CD8-positive, alpha-beta memory T cell (primary cell): ENCODE data around the gene CERKL. TPM values are rescaled to one million over a fixed set of nuclear protein-coding genes. Genes with fewer than 3 reads are reported as not detected.
A peak's percentile ranks its signal among the peaks of the same experiment; 100 is the strongest.

ENCODE experiments used
- CTCF ChIA-PET: fragments of 350-600 bp; sonication (Branson Sonifier 250); formaldehyde crosslinking; loops from one replicate; lab custom pipeline; 2021; ENCODE audit warnings: antibody characterized with exemption; lab: Charles Lee
- POLR2A ChIA-PET: fragments of 350-600 bp; sonication (Branson Sonifier 250); formaldehyde crosslinking; loops from one replicate; lab custom pipeline; 2021; ENCODE audit warnings: antibody characterized with exemption; lab: Charles Lee
- DNase-seq, 5 donors: peaks; one replicate each; pipeline versions ENCODE4 v3.0.0 to v3.0.0-alpha.2; 2020 to 2022; ENCODE audit warnings: mixed read lengths in 1 of 5
- H3K27ac ChIP-seq: one replicate; pipeline ENCODE4 v1.7.0; 2013; ENCODE audit warnings: low read depth, mild to moderate bottlenecking, low read length, moderate library complexity
- H3K27me3 ChIP-seq: 2 replicates; pipeline ENCODE4 v1.7.0; 2013; ENCODE audit warnings: low read length, mild to moderate bottlenecking; ENCODE audit not compliant: insufficient read depth, poor library complexity, severe bottlenecking
- H3K36me3 ChIP-seq: 2 replicates; pipeline ENCODE4 v1.7.0; 2013; ENCODE audit warnings: mild to moderate bottlenecking, low read length, moderate library complexity; ENCODE audit not compliant: insufficient read depth
- H3K4me1 ChIP-seq: 2 replicates; pipeline ENCODE4 v1.7.0; 2013; ENCODE audit warnings: mild to moderate bottlenecking, low read length, moderate library complexity; ENCODE audit not compliant: insufficient read depth
- H3K4me3 ChIP-seq: 2 replicates; pipeline ENCODE4 v1.7.0; 2013; ENCODE audit warnings: mild to moderate bottlenecking, low read length
- H3K9me3 ChIP-seq: 2 replicates; pipeline ENCODE4 v1.7.0; 2013; ENCODE audit warnings: mild to moderate bottlenecking, low read length
- H3K27ac Mint-ChIP-seq, 8 donors: one replicate each; pipeline ENCODE4 v1.8.0; 2020 to 2021; ENCODE audit warnings: mixed read lengths in 8 of 8, mild to moderate bottlenecking in 6 of 8, inconsistent platforms in 3 of 8, moderate library complexity in 3 of 8
- H3K27me3 Mint-ChIP-seq, 2 donors: one replicate each; pipeline ENCODE4 v1.8.0; 2020 to 2021; ENCODE audit warnings: mixed read lengths in 2 of 2, mild to moderate bottlenecking in 1 of 2, moderate library complexity in 1 of 2
- H3K36me3 Mint-ChIP-seq, 3 donors: one replicate each; pipeline ENCODE4 v1.8.0; 2020 to 2021; ENCODE audit warnings: mixed read lengths in 3 of 3, inconsistent platforms in 1 of 3, mild to moderate bottlenecking in 1 of 3
- H3K4me1 Mint-ChIP-seq, 3 donors: one replicate each; pipeline ENCODE4 v1.8.0; 2020 to 2021; ENCODE audit warnings: mixed read lengths in 3 of 3, inconsistent platforms in 1 of 3, mild to moderate bottlenecking in 1 of 3
- H3K4me3 Mint-ChIP-seq, 7 donors: one replicate each; pipeline ENCODE4 v1.8.0; 2020 to 2021; ENCODE audit warnings: mixed read lengths in 7 of 7, mild to moderate bottlenecking in 6 of 7, moderate library complexity in 4 of 7, inconsistent platforms in 2 of 7
- H3K9me3 Mint-ChIP-seq, 5 donors: one replicate each; pipeline ENCODE4 v1.8.0; 2020 to 2022; ENCODE audit warnings: mixed read lengths in 5 of 5, mild to moderate bottlenecking in 3 of 5, moderate library complexity in 2 of 5, inconsistent platforms in 1 of 5
- polyA plus RNA-seq: library from polyadenylated mRNA; unstranded; fragments of 300-500 nt; fragmentation: Illumina TruSeq; gene quantifications from one replicate; pipeline ENCODE4 v1.2.3, GENCODE V29; 2021
- total RNA-seq, 2 experiments: library from RNA; stranded (reverse); gene quantifications; one replicate each; pipeline ENCODE4 v1.2.3, GENCODE V29; 2021

Gene CERKL
- total and polyA plus RNA-seq, 3 experiments from 2014 or later = 31.9 TPM; not detected in 2

DNA sequence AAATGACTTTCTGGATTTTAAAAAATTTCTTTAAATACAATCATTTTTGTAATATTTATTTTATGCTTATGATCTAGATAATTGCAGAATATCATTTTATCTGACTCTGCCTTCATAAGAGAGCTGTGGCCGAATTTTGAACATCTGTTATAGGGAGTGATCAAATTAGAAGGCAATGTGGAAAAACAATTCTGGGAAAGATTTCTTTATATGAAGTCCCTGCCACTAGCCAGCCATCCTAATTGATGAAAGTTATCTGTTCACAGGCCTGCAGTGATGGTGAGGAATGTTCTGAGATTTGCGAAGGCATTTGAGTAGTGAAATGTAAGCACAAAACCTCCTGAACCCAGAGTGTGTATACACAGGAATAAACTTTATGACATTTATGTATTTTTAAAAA is 120.2 kb downstream of the CERKL start:
- Histone ChIP-seq H3K36me3 (peaks cover 34% of the 10 kb centered on the region), H3K27ac (no peak overlapping the region), H3K4me3 (no peak overlapping the region), H3K9me3 (no peaks in the 10 kb centered on the region), H3K27me3 (no peaks in the 10 kb centered on the region), H3K4me1 (no peaks in the 10 kb centered on the region)
- CTCF ChIA-PET = no interaction called here
- Mint-ChIP-seq H3K27ac (peak overlapping the region in 1 of 8 donors; percentile 7), H3K36me3 (peaks cover 49 to 89% (median 63%) of the 10 kb centered on the region in 3 donors), H3K27me3 (peaks cover 0 to 3% of the 10 kb centered on the region in 2 donors), H3K4me1 (peaks cover 14 to 24% (median 18%) of the 10 kb centered on the region in 3 donors), H3K9me3 (no peaks in the 10 kb centered on the region), H3K4me3 (no peak overlapping the region)
- POLR2A ChIA-PET = no interaction called here
- DNase-seq = no peak

DNA sequence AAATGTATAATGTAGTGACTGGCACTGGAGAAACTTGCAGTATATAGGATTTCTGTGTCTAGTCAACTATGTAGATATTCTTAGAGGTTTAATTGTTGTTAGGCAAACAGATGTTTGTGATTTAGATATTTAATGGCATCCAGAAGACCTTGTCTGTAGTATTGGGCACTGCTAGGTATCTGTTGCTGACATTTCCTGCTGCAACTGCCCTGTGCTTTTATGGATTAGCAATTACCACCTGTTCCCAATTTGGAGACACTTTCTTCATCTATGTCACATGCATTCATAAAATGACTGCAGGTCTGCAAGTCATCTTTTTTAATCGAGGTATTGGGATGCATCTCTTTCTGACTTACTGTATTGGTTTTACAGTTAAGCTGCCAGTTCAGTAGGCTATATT is 128.5 kb downstream of the CERKL start:
- Mint-ChIP-seq H3K9me3 (no peaks in the 10 kb centered on the region), H3K27me3 (no peaks in the 10 kb centered on the region), H3K27ac (peak overlapping the region in 1 of 8 donors; percentile 19), H3K4me1 (peaks cover 8 to 21% (median 15%) of the 10 kb centered on the region in 3 donors), H3K4me3 (no peak overlapping the region), H3K36me3 (peaks cover 12 to 87% (median 18%) of the 10 kb centered on the region in 3 donors)
- H3K9me3 ChIP-seq = no peaks in the 10 kb centered on the region
- ChIA-PET POLR2A (no interaction called here), CTCF (no interaction called here)
- H3K27ac ChIP-seq = no peak overlapping the region
- H3K4me3 ChIP-seq = no peak overlapping the region
- no peaks in the 10 kb centered on the region for H3K4me1 ChIP-seq
- no peaks in the 10 kb centered on the region for H3K27me3 ChIP-seq
- DNase-seq = no peak
- peaks cover 52% of the 10 kb centered on the region for H3K36me3 ChIP-seq

GRCh38 chr2:181527058-181527457 is 129.8 kb downstream of the CERKL start:
- Histone ChIP-seq H3K9me3 (no peaks in the 10 kb centered on the region), H3K4me3 (no peak overlapping the region), H3K27me3 (no peaks in the 10 kb centered on the region), H3K4me1 (no peaks in the 10 kb centered on the region), H3K36me3 (peaks cover 66% of the 10 kb centered on the region), H3K27ac (no peak overlapping the region)
- Mint-ChIP-seq H3K4me1 (peaks cover under 1 to 17% (median 10%) of the 10 kb centered on the region in 3 donors), H3K4me3 (no peak overlapping the region), H3K36me3 (peaks cover 8 to 86% (median 19%) of the 10 kb centered on the region in 3 donors), H3K9me3 (no peaks in the 10 kb centered on the region), H3K27ac (peak overlapping the region in 2 of 8 donors; percentile 40 to 54), H3K27me3 (no peaks in the 10 kb centered on the region)
- POLR2A ChIA-PET = no interaction called here
- CTCF ChIA-PET = no interaction called here
- DNase-seq = no peak

DNA sequence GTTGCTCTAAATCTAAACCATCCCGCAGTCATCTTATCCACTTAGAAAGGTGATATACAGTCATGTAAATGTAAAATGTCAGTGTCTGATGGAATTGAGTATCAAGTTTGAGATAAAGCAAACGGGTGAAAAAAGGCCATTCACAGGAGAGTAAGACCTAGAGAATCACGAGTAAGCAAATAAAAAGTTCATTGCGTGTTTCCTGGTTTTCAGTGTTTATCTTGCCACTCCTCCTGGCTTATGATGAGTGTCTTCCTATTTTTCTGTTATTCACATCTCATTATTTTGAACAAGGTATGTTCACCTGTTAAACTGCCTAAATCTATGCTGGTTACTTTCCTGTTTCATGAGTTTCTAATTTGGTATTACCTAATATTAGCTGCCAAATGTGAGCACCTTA is 130.9 kb downstream of the CERKL start:
- Mint-ChIP-seq H3K4me1 (peaks cover 0 to 15% (median 9%) of the 10 kb centered on the region in 3 donors), H3K4me3 (no peak overlapping the region), H3K27ac (peak overlapping the region in 3 of 8 donors; percentile 53 to 70 (median 57)), H3K27me3 (no peaks in the 10 kb centered on the region), H3K36me3 (peaks cover 7 to 85% (median 23%) of the 10 kb centered on the region in 3 donors), H3K9me3 (no peaks in the 10 kb centered on the region)
- H3K27ac ChIP-seq = no peak overlapping the region
- no peaks in the 10 kb centered on the region for H3K9me3 ChIP-seq
- no peaks in the 10 kb centered on the region for H3K4me1 ChIP-seq
- H3K36me3 ChIP-seq = peaks cover 74% of the 10 kb centered on the region
- no peak for DNase-seq
- ChIA-PET POLR2A (no interaction called here), CTCF (no interaction called here)
- no peaks in the 10 kb centered on the region for H3K27me3 ChIP-seq
- no peak overlapping the region for H3K4me3 ChIP-seq

GRCh38 chr2:181523756-181524155 is 133.1 kb downstream of the CERKL start:
- H3K4me3 Mint-ChIP-seq = no peak overlapping the region
- no peak for DNase-seq
- Histone ChIP-seq H3K4me1 (no peaks in the 10 kb centered on the region), H3K9me3 (no peaks in the 10 kb centered on the region), H3K27ac (no peak overlapping the region), H3K4me3 (no peak overlapping the region), H3K27me3 (no peaks in the 10 kb centered on the region), H3K36me3 (peaks cover 55% of the 10 kb centered on the region)
- POLR2A ChIA-PET = no interaction called here
- no peaks in the 10 kb centered on the region for H3K27me3 Mint-ChIP-seq
- H3K9me3 Mint-ChIP-seq = no peaks in the 10 kb centered on the region
- CTCF ChIA-PET = no interaction called here
- H3K27ac Mint-ChIP-seq = no peak overlapping the region
- H3K4me1 Mint-ChIP-seq = peaks cover 0 to 17% (median 9%) of the 10 kb centered on the region in 3 donors
- H3K36me3 Mint-ChIP-seq = peaks cover 7 to 87% (median 25%) of the 10 kb centered on the region in 3 donors

- no peaks in the 10 kb centered on the region for H3K9me3 ChIP-seq
- DNase-seq = no peak
- Mint-ChIP-seq H3K36me3 (peaks cover 3 to 87% (median 17%) of the 10 kb centered on the region in 3 donors), H3K4me3 (no peak overlapping the region), H3K4me1 (peaks cover 32 to 41% (median 32%) of the 10 kb centered on the region in 3 donors), H3K27ac (peak overlapping the region in 7 of 8 donors; percentile 3 to 48 (median 26)), H3K9me3 (no peaks in the 10 kb centered on the region), H3K27me3 (no peaks in the 10 kb centered on the region)
- POLR2A ChIA-PET = no interaction called here
- no peaks in the 10 kb centered on the region for H3K27me3 ChIP-seq
- no peak overlapping the region for H3K27ac ChIP-seq
- peaks cover 40% of the 10 kb centered on the region for H3K36me3 ChIP-seq
- H3K4me3 ChIP-seq = no peak overlapping the region
- peaks cover 30% of the 10 kb centered on the region for H3K4me1 ChIP-seq
- CTCF ChIA-PET = no interaction called here
Measured at GRCh38 chr2:181520253-181520652, 136.7 kb downstream of the CERKL start.

- no peaks in the 10 kb centered on the region for H3K9me3 ChIP-seq
- H3K27me3 ChIP-seq = no peaks in the 10 kb centered on the region
- Mint-ChIP-seq H3K27ac (peak overlapping the region; percentile 66 to 88 (median 76)), H3K9me3 (no peaks in the 10 kb centered on the region), H3K4me3 (peak overlapping the region in 5 of 7 donors; percentile 6 to 28 (median 16)), H3K27me3 (no peaks in the 10 kb centered on the region), H3K36me3 (peaks cover 2 to 92% (median 33%) of the 10 kb centered on the region in 3 donors), H3K4me1 (peaks cover 52 to 66% (median 56%) of the 10 kb centered on the region in 3 donors)
- H3K4me1 ChIP-seq = peaks cover 41% of the 10 kb centered on the region
- no peak overlapping the region for H3K4me3 ChIP-seq
- peak in 2 of 5 donors; percentile 6 to 50 for DNase-seq
- ChIA-PET POLR2A (interaction anchor here (0.6 to 0.7 kb wide), 2 partner anchors 58 to 414 kb away, joined by 3 read pairs; no protein-coding TSS in a partner anchor), CTCF (no interaction called here)
- H3K36me3 ChIP-seq = peaks cover 36% of the 10 kb centered on the region
- no peak overlapping the region for H3K27ac ChIP-seq
Measured at GRCh38 chr2:181517685-181518301, 139.1 kb downstream of the CERKL start.

GRCh38 chr2:181516992-181517391 is 139.9 kb downstream of the CERKL start:
- peaks cover 41% of the 10 kb centered on the region for H3K4me1 ChIP-seq
- Mint-ChIP-seq H3K4me3 (peak overlapping the region in 1 of 7 donors; percentile 20), H3K27me3 (no peaks in the 10 kb centered on the region), H3K36me3 (peaks cover 8 to 92% (median 34%) of the 10 kb centered on the region in 3 donors), H3K9me3 (no peaks in the 10 kb centered on the region), H3K4me1 (peaks cover 60 to 74% (median 64%) of the 10 kb centered on the region in 3 donors), H3K27ac (peak overlapping the region in 7 of 8 donors; percentile 39 to 82 (median 74))
- no peak for DNase-seq
- CTCF ChIA-PET = no interaction called here
- no peak overlapping the region for H3K4me3 ChIP-seq
- no peaks in the 10 kb centered on the region for H3K9me3 ChIP-seq
- no peaks in the 10 kb centered on the region for H3K27me3 ChIP-seq
- no peak overlapping the region for H3K27ac ChIP-seq
- H3K36me3 ChIP-seq = peaks cover 36% of the 10 kb centered on the region
- POLR2A ChIA-PET = no interaction called here
